Gastroesophageal sphincter (tissue), 3 donors: Measurements from ENCODE around the gene CORO2B.

Experiments
- CTCF ChIP-seq, 4 experiments: fragments of 200-600 bp in 2 of 4; fragments of 450-650 bp in 2 of 4; sonication (generic) in 1 of 4; IDR thresholded peaks; one replicate each; pipeline ENCODE4 v1.5.1; 2017 to 2019; ENCODE audit warnings: antibody characterized with exemption in 4 of 4, mild to moderate bottlenecking in 2 of 4, moderate library complexity in 2 of 4
- EP300 ChIP-seq: sonication (generic); formaldehyde crosslinking; IDR thresholded peaks from one replicate; pipeline ENCODE4 v1.6.1; 2017; ENCODE audit warnings: antibody characterized with exemption, mild to moderate bottlenecking
- POLR2A ChIP-seq, 2 donors: fragments of 450-650 bp; IDR thresholded peaks; one replicate each; pipeline ENCODE4 v1.6.1; 2017; ENCODE audit warnings: antibody characterized with exemption in 2 of 2, mild to moderate bottlenecking in 2 of 2, moderate library complexity in 1 of 2

- TF ChIP-seq EP300 (no peak), CTCF (IDR thresholded peaks at IDR 0.05) (peak; percentile 93 to 98 (median 96)), POLR2A (IDR thresholded peaks at IDR 0.05) (no peak)
Measured at GRCh38 chr15:68559345-68560310, 19.2 kb upstream of the CORO2B start.
